Left lung (tissue), 10 donors: ENCODE data around the gene NDUFV2. TPM values are rescaled to one million over a fixed set of nuclear protein-coding genes. Genes with fewer than 3 reads are reported as not detected.

ENCODE experiments used
- ATAC-seq: fragments of 200-7000 bp; cut with Tn5 transposase; one replicate; pipeline ENCODE4 v1.9.1; 2020; ENCODE audit warnings: moderate library complexity
- DNase-seq, 4 donors: peaks; one replicate each; pipeline ENCODE4 v3.0.0-alpha.2; 2013 to 2020
- H3K27ac ChIP-seq, 2 donors: fragments of 200-600 bp; sonication (generic) in 1 of 2; one replicate each; pipeline versions ENCODE4 v1.5.0 to v1.8.0; 2020 to 2021
- H3K27me3 ChIP-seq, 2 donors: fragments of 200-600 bp; sonication (generic) in 1 of 2; one replicate each; pipeline versions ENCODE4 v1.5.0 to v1.8.0; 2020 to 2021
- H3K36me3 ChIP-seq, 2 donors: fragments of 200-600 bp; sonication (generic) in 1 of 2; one replicate each; pipeline versions ENCODE4 v1.5.0 to v1.8.0; 2020 to 2021
- H3K4me1 ChIP-seq, 2 donors: fragments of 200-600 bp; one replicate each; pipeline ENCODE4 v1.8.0; 2021
- H3K4me3 ChIP-seq, 2 donors: fragments of 200-600 bp; sonication (generic) in 1 of 2; one replicate each; pipeline versions ENCODE4 v1.5.0 to v1.8.0; 2020 to 2021; ENCODE audit warnings: mild to moderate bottlenecking in 1 of 2
- H3K9me3 ChIP-seq, 2 donors: fragments of 200-600 bp; sonication (generic) in 1 of 2; one replicate each; pipeline versions ENCODE4 v1.5.0 to v1.8.0; 2020 to 2021
- CTCF ChIP-seq, 2 donors: fragments of 200-600 bp; sonication (generic) in 1 of 2; IDR thresholded peaks; one replicate each; pipeline versions ENCODE4 v1.5.0 to v1.8.0; 2021; ENCODE audit warnings: antibody characterized with exemption in 2 of 2
- intact Hi-C, 2 donors: fragments of 100-400 bp; cut with DNase I; formaldehyde crosslinking; loops; one replicate each; pipeline versions ENCODE4 v1.11.2 to v1.14.2; 2022
- polyA plus RNA-seq, 6 donors: library from polyadenylated mRNA; unstranded; fragments of 120-200 nt; gene quantifications; one replicate each; pipeline ENCODE4 v1.2.1, GENCODE V29; 2013; ENCODE audit not compliant: insufficient read length in 6 of 6
- total RNA-seq, 2 donors: library from RNA; stranded (reverse); fragmentation: NEBNext Ultra II Directional; extraction: Animal tissue kit (Norgen Biotek cat#: 25700); gene quantifications; one replicate each; pipeline ENCODE4 v1.2.1, GENCODE V29; 2021
- donor health status: DM: no; HTN: yes; CAD: no.
- donor health status: DM: no; HTN: no; CAD: no.

The NDUFV2 gene
- total and polyA plus RNA-seq, 8 donors: 69.1 to 138 (median 93.6) TPM

- no peak overlapping the region for H3K4me3 ChIP-seq
- DNase-seq: peak in 2 of 4 donors; percentile 38 to 73
- TF ChIP-seq CTCF (IDR thresholded peaks at IDR 0.05): peak; percentile 49 to 60
- no peaks in the 10 kb centered on the region for H3K27me3 ChIP-seq
- H3K27ac ChIP-seq: peak overlapping the region; percentile 20 to 71
- peaks cover 13 to 100% of the 10 kb centered on the region in 2 donors for H3K4me1 ChIP-seq
- no peaks in the 10 kb centered on the region for H3K36me3 ChIP-seq
- H3K9me3 ChIP-seq: no peaks in the 10 kb centered on the region
- ATAC-seq: peak; percentile 95
- intact Hi-C loops: loop anchor here in 1 of 2 donors (10.0 kb wide), 1 partner anchor 63 kb away; no protein-coding TSS in a partner anchor
Observed at GRCh38 chr18:9147440-9148202, 45.1 kb downstream of the NDUFV2 start.

GRCh38 chr18:9148203-9148552, 45.7 kb downstream of the NDUFV2 start:
- intact Hi-C loops: loop anchor here in 1 of 2 donors (10.0 kb wide), 1 partner anchor 63 kb away; no protein-coding TSS in a partner anchor
- peaks cover 13 to 100% of the 10 kb centered on the region in 2 donors for H3K4me1 ChIP-seq
- no peaks in the 10 kb centered on the region for H3K9me3 ChIP-seq
- no peak for TF ChIP-seq CTCF (IDR thresholded peaks at IDR 0.05)
- no peak for DNase-seq
- ATAC-seq: no peak
- no peaks in the 10 kb centered on the region for H3K27me3 ChIP-seq
- no peaks in the 10 kb centered on the region for H3K36me3 ChIP-seq
- peak overlapping the region; percentile 20 to 71 for H3K27ac ChIP-seq
- H3K4me3 ChIP-seq: no peak overlapping the region

DNA sequence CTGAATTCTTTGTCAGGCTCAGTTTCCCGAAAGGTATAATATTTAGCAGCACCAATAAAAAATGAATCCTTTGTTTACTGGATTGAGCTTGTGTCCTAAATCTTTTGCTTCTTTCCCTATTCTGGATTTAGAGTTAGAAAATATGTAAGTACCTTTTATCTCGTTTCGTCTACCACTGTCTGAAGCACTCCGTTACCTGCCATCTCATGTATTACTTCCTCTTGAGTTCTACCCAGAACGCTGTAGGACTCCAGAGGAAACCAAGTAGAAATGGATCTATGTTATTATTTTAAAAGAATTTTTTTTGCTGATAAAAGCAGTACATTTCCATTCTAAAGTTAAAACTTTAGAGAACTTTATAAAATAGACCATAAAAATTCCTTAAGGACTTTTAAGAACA, 47.6 kb downstream of the NDUFV2 start:
- DNase-seq: no peak
- no peak overlapping the region for H3K4me3 ChIP-seq
- H3K36me3 ChIP-seq: no peaks in the 10 kb centered on the region
- no peak for ATAC-seq
- intact Hi-C loops: no loop called here
- no peak overlapping the region for H3K27ac ChIP-seq
- H3K27me3 ChIP-seq: no peaks in the 10 kb centered on the region
- peaks cover 13 to 96% of the 10 kb centered on the region in 2 donors for H3K4me1 ChIP-seq
- TF ChIP-seq CTCF (IDR thresholded peaks at IDR 0.05): no peak
- no peaks in the 10 kb centered on the region for H3K9me3 ChIP-seq

DNA sequence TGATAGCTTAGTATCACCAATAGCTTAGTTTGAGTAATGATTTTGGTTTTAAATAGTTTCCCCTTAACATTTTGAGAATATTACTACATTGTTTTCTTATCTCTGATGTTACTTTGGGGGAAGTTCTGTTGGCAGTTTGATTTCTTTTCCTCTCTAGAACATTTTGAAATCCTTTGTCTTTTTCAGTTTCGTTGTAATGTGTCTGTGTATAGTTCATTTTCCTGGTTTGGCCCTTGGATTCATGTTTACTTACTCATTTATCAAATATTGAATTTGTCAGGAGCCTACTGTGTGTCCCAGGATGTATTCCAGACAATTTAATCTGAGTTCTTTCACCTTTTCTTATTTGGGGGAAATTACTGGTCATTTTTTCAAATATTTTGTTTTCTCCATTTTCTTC, 50.8 kb downstream of the NDUFV2 start:
- Histone ChIP-seq H3K4me1 (peaks cover 2 to 80% of the 10 kb centered on the region in 2 donors), H3K27ac (peak overlapping the region in 1 of 2 donors; percentile 56)
- no peak for ATAC-seq

More for the DNA sequence above, 50.8 kb downstream of the NDUFV2 start:
- intact Hi-C loops: no loop called here
- no peaks in the 10 kb centered on the region for H3K9me3 ChIP-seq
- H3K27me3 ChIP-seq: no peaks in the 10 kb centered on the region
- no peak for TF ChIP-seq CTCF (IDR thresholded peaks at IDR 0.05)
- no peaks in the 10 kb centered on the region for H3K36me3 ChIP-seq
- no peak for DNase-seq
- H3K4me3 ChIP-seq: no peak overlapping the region
